Effector CD8-positive, alpha-beta T cell (primary cell): ENCODE data around the gene CLVS2.

Experiments used
- DNase-seq: peaks from one replicate; lab custom pipeline; 2025; lab: John Stamatoyannopoulos, UW

The CLVS2 gene

GRCh38 chr6:123024976-123025375 is 28.9 kb downstream of the CLVS2 start:
- no peak for DNase-seq

- DNase-seq, result no peak
Measured at GRCh38 chr6:123027408-123027807, 31.4 kb downstream of the CLVS2 start.

DNA sequence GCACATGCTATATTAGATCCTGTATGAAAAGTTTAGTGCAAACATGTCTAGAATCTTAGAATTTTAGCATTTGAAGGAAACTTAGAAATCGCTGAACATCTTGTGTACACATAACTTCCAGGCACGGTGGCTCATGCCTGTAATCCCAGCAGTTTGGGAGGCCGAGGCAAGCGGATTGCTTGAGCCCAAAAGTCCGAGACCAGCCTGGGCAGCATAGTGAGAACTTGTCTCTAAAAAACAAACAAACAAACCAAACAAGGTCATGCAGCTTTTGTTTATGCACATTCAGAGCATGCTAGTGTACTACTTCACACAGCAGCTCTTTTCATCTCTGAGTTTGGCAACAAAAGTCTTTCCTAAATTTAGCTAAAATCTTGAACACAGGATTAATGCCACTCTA is 32.2 kb downstream of the CLVS2 start:
- no peak for DNase-seq

DNA sequence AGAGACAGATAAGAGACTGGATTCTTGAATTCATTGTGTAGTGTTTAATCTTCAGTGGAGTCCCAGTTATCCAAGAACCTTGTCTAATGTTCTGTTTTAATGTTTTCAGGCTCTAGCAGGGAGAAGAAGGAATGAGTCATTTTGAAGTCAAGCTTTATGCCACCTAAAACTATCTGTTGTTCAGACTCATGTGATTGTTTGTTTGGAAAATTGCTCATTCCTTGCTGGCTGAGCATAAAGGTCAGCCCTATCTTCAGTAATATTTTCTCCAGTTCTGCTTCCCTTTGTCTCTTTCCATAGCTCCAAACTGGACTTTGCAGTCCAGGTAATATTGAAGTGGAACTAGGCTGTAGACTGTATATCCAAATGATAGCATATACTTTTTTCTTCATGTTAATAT is 34.2 kb downstream of the CLVS2 start:
- DNase-seq, result no peak

DNA sequence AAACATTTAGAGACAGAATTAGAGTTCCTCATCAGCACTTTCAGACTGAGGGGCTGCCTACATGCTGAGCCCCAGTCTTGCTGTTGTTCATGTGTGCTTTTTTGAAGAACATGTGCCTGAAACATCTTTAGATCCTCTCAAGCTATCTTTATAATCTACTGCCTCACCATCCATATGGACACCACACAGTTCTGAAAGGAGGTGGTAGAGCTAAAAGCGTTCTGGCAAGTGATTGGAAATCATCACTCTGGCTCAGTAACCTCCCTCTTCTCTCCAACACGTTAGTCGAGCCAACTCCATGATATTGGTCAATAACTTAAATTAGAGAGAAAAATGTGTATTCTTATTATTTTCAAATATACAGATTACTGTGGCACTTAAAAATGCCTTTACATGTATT is 40.6 kb downstream of the CLVS2 start:
- DNase-seq, result no peak

DNA sequence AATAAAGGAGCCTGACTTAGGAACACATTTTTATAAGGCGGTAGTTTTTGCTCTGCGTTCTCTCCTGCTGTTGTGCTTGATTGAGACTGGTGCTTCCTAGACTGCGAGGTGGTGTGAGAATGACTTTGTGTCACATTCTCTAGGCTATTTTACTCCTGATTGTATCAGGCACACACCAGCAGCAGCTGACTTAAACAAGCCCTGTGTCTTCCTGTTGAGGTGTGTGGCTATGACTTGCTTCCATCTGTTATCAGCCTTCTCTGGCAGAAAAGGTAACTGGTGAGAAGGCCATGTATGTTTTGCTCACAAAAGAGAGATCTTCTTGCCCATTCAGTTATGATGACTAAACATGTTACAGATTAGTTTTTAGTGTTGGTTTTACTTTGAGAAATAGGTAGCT is 43.4 kb downstream of the CLVS2 start:
- no peak for DNase-seq

DNA sequence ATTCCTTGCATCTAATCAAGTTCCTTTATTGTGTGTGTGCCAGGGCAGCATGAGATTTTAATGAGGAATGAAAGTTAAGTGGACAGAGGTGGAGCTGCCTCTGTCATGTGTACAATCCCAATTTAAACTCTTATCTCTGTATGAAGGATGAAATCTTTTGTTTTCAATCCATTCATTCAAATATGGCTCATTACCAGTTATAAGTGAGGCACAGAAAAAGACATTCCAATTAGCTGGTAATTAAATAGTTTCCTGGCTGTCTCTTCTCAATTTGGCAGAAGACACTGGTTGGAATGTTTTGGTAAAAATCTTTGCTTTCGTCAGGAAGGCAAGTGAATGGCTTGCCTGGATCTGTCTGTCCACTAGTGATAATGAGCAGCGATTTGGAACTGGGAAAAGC is 46.4 kb downstream of the CLVS2 start:
- no peak for DNase-seq

GRCh38 chr6:123044341-123044860 is 48.4 kb downstream of the CLVS2 start:
- DNase-seq, result no peak

DNA sequence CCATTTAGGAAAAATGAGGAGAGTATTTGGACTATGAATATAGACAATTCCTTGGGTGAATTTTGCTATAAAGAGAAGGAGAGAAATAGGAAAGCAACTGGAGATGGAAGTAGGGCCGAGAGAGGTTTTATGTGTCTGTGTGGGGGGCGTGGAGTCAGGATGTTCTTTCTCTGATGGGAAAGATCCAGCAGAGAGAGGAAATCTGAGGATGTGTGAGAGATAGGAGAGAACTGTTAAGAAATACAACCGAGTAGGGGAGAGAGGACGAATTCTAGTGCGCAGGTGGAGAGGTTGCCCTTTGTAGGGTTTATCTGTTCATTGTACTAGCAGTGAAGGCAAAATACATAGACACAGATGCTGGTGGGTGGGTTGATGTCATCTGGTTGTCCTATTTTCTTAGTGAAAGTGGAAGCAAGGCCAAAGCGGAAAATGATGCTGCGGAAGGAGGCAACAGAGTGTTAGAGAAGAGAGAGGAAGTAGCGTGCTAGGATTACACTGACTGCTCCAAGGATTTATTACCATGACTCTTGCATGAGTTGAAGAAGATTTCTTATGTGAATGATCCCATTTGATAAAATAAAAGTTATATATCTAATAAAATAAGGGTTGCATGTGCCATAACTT is 57.7 kb downstream of the CLVS2 start:
- no peak for DNase-seq

DNA sequence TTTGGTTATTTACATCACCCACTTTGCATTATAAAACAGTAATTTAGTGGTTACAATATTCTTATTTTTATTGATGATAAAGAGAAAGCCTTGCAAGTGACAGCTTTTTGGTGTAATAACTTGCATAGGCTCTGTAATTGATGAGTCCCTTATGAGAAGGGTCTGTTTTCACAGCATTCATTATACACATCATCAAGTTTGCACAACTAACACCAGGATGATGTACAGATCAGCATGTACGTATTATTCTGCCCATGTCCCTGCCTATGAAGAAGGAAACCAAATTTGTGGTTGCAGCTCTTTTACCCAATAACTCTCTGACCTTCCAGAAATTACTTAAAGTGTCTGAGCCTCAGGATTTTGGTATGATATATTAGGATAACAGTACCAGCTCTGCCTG is 59.2 kb downstream of the CLVS2 start:
- no peak for DNase-seq

GRCh38 chr6:123062670-123063069 is 66.6 kb downstream of the CLVS2 start:
- no peak for DNase-seq

DNA sequence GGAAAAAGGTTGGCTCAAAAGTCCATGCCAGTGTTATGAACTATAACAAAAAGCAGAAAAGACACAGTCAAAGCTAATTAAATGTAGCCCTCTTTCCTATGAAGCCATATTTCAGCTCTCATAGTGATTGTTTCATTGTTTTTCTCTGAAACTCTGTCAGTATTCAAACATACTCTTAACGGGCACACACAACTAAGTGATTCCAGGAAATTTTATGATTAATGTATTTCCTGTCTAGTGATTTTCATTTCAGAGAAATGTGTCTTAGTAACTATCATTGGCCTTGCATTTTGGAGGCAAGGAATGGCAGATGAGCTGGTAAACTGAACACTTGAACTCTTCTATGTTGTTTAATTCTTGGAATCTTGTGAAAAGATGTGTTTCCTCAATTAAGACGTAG is 68.0 kb downstream of the CLVS2 start:
- DNase-seq, result no peak

GRCh38 chr6:123074616-123075015 is 78.6 kb downstream of the CLVS2 start:
- DNase-seq, result no peak

DNA sequence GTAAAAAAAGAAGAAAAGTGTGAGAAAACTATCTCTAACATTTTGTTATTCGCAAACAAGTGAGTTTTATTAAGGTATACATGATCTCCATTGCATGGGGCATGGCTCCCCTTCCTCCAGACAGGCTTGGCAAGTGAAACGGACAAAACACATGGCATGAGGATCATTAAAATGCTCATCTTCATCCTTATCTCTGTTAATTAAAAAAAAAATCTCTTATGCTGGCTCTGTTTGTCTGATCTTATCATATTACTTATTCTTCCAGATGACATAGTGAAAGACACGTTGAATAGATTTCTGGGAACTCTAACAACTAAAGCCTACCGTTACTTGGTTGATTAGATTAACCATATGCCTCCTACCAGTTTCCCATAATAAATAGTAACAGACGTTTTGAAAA is 89.4 kb downstream of the CLVS2 start:
- no peak for DNase-seq

DNA sequence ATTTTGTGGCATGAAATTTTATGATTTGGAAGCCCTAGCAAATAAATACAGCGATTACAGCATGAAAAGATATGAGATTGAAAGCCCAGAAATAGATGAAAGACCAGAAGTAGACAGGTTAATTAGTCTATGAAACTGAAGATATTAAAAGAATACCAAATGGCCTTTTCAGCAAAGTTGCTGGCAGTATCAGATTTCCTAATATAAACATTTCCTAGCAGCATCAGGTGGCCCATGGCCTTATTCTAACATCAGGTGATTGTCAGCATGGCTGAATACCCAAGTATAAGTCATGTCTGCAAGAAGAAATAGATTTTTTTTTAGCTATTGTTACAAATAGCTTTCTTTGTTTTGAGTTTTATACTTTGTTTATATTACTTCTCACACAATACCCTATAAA is 93.2 kb downstream of the CLVS2 start:
- no peak for DNase-seq

GRCh38 chr6:123091091-123091895 is 95.3 kb downstream of the CLVS2 start:
- DNase-seq, result no peak

DNA sequence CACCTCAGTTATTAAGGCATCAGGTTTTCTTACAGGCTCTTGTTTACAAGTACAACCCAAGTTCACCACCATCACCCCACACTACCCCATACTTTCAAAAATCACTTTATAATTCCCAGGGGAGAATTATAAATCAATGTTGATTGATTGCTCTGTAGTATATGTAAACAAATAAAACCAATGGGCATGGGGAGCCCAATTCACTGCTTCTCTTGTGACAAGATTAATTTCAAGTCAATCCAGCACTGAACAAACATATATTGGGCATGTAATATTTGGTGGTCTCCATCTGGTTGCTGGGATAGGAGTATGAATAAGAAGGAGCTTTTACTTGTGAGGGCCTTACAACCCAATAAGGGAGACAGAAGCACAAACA is 95.8 kb downstream of the CLVS2 start:
- no peak for DNase-seq

GRCh38 chr6:123094795-123095194 is 98.8 kb downstream of the CLVS2 start:
- DNase-seq, result no peak

- DNase-seq, result no peak
Measured at GRCh38 chr6:123105561-123105960, 109.5 kb downstream of the CLVS2 start.

GRCh38 chr6:123116370-123116769 is 120.3 kb downstream of the CLVS2 start:
- DNase-seq, result no peak

DNA sequence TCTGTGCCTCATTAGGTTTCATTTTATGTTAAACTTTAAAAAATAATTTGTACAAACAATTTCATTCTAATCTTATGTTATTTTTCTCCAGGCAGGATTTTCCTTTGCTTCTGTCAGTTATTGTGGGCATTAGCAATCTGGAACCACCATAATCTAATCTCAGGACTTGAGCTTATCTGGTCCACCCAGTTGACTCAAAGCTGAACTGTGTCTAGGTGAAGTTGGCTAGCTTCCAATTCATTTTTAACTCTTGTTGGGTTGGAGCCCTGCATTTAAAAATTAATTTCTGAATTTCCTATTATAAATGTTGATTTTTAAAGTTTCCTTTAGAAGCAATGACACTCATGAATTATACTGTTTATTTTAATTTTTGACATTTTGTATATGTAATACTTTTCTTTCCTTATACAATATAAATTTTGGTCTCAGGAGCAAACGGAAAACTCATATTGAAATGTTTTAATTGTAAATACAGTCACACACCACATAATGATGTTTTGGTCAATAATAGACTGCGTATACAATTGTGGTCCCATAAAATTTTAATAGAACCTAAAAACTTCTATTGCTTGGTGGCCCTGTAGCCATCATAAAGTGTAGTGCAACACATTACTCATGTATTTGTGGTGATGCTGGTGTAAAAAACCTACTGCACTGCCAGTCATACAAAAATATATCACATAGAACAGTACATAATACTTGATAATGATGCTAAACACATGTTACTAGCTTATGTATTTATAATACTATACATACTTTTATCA is 121.3 kb downstream of the CLVS2 start:
- no peak for DNase-seq

- no peak for DNase-seq
Measured at GRCh38 chr6:123118811-123119210, 122.8 kb downstream of the CLVS2 start.
